CD1c-positive myeloid dendritic cell (primary cell): ENCODE results near the gene ARL6.

ENCODE experiments used
- DNase-seq: peaks from one replicate; pipeline ENCODE4 v3.0.0-alpha.2; 2016; ENCODE audit errors: extremely low spot score

The ARL6 gene

GRCh38 chr3:97764407-97765238 lies at the start of gene ARL6:
Gene ARL6 (plus strand): TSS chr3:97764758. CDS start chr3:97768108, 3,350 bp downstream.
- DNase-seq, result peak; percentile 80

GRCh38 chr3:97719156-97719821 lies 45.3 kb upstream of the ARL6 start:
- peak; percentile 72 for DNase-seq

- DNase-seq, result no peak
Observed at GRCh38 chr3:97720417-97720816, 44.1 kb upstream of the ARL6 start.

GRCh38 chr3:97721446-97721845 lies 43.1 kb upstream of the ARL6 start:
- no peak for DNase-seq

- DNase-seq, result no peak
Observed at GRCh38 chr3:97736928-97737327, 27.6 kb upstream of the ARL6 start.

GRCh38 chr3:97738761-97739160 lies 25.8 kb upstream of the ARL6 start:
- no peak for DNase-seq

GRCh38 chr3:97742036-97742435 lies 22.5 kb upstream of the ARL6 start:
- DNase-seq, result no peak

- no peak for DNase-seq
Observed at GRCh38 chr3:97744289-97744688, 20.3 kb upstream of the ARL6 start.

GRCh38 chr3:97763586-97764406 lies 762 bp upstream of the ARL6 start:
- no peak for DNase-seq

GRCh38 chr3:97765336-97765735 lies 778 bp downstream of the ARL6 start:
- DNase-seq, result no peak

GRCh38 chr3:97772926-97773325 lies 8.4 kb downstream of the ARL6 start:
- no peak for DNase-seq

GRCh38 chr3:97778152-97778551 lies 13.6 kb downstream of the ARL6 start:
- no peak for DNase-seq

GRCh38 chr3:97793420-97794019 lies 29.0 kb downstream of the ARL6 start:
- DNase-seq, result peak; percentile 70

- no peak for DNase-seq
Observed at GRCh38 chr3:97795951-97796350, 31.4 kb downstream of the ARL6 start.

- DNase-seq, result no peak
Observed at GRCh38 chr3:97804471-97804870, 39.9 kb downstream of the ARL6 start.

GRCh38 chr3:97810779-97811390 lies 46.3 kb downstream of the ARL6 start:
- no peak for DNase-seq

GRCh38 chr3:97815149-97815917 lies 50.8 kb downstream of the ARL6 start:
- DNase-seq, result no peak

- DNase-seq, result no peak
Observed at GRCh38 chr3:97816811-97817210, 52.3 kb downstream of the ARL6 start.

- DNase-seq, result no peak
Observed at GRCh38 chr3:97817965-97818364, 53.4 kb downstream of the ARL6 start.

- DNase-seq, result no peak
Observed at GRCh38 chr3:97820780-97821179, 56.2 kb downstream of the ARL6 start.

GRCh38 chr3:97821287-97821773 lies 56.8 kb downstream of the ARL6 start:
- DNase-seq, result no peak
